Upper lobe of left lung (tissue), 4 donors: ENCODE results near the gene DCP1A.

ENCODE experiments used
- CTCF ChIP-seq, 6 experiments: fragments of 450-650 bp in 4 of 6; fragments of 200-600 bp in 2 of 6; sonication (generic) in 2 of 6; IDR thresholded peaks; one replicate each; pipeline ENCODE4 v1.5.1; 2016 to 2019; ENCODE audit warnings: antibody characterized with exemption in 6 of 6
- EP300 ChIP-seq, 4 donors: sonication (generic); formaldehyde crosslinking; IDR thresholded peaks; one replicate each; pipeline ENCODE4 v1.5.1; 2017; ENCODE audit warnings: antibody characterized with exemption in 4 of 4, control low read depth in 2 of 4

DNA sequence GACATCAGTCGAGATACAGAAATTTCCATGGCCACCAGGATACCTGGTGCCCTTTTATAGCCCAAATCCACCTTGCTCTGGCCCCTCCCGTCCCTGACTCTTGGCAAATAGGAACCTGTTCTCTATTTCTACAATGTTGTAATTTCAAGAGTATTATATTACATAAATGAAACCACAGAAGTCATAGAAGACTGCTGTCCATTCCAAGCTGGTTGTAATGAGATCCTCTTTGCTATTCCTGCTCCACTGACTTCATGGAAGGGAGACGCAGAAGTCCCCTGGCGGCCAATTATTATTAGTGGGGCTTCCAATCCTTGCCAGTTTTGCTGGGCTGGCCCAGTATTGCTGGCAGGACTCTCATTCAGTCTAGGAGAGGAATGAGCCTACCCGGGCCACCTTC, 26.6 kb downstream of the DCP1A start:
- TF ChIP-seq CTCF (IDR thresholded peaks at IDR 0.05) (no peak), EP300 (IDR thresholded peaks at IDR 0.05) (no peak)
